GM23248 (cell line): Measurements from ENCODE around the gene GFRA3.

ENCODE experiments used
- EZH2 ChIP-seq: fragments of 200-600 bp; sonication (generic); IDR thresholded peaks from 2 replicates; pipeline ENCODE4 v1.6.1; 2018; ENCODE audit warnings: antibody characterized with exemption, mild to moderate bottlenecking; ENCODE audit not compliant: insufficient read depth, poor library complexity, severe bottlenecking
- EZH2phosphoT487 ChIP-seq: fragments of 200-600 bp; sonication (generic); IDR thresholded peaks from 2 replicates; pipeline ENCODE4 v1.6.1; 2018; ENCODE audit warnings: antibody characterized with exemption, moderate library complexity, mild to moderate bottlenecking, low read depth; ENCODE audit not compliant: insufficient read depth

DNA sequence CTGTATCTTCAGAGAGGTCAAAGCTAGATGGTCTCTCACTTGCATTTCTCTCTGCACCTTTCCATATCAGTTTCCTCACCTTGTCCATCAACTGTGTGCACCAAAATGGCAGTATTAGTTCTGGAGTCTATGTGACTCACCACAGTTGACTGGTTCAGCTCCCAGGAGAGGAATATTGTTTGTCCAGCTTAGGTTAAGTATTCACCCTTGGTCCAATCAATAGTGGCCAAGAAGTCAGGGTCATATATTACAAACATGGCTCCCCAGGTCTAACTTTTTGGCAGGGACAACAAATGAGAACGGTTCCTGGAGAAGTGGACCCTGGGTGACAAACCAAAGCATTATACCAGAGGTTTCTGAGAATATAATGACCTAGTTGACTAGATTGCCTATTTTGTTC lies 36.4 kb downstream of the GFRA3 start:
- no peak for TF ChIP-seq EZH2phosphoT487
- no peak for TF ChIP-seq EZH2
